SK-N-SH treated with all-trans-retinoic acid at 6 μM for 48 hours (cell line): ENCODE results near the gene ADI1.

ENCODE experiments used
- ATAC-seq: fragments of 200-7000 bp; cut with Tn5 transposase; 3 replicates; pipeline ENCODE4 v1.9.1; 2020; ENCODE audit warnings: mild to moderate bottlenecking, moderate library complexity
- ARNTL ChIP-seq: fragments of 450-650 bp; formaldehyde crosslinking; IDR thresholded peaks from 2 replicates; pipeline ENCODE4 v1.5.0; 2020; ENCODE audit warnings: low read depth, mild to moderate bottlenecking, moderate library complexity, borderline replicate concordance
- BACH2 ChIP-seq: fragments of 250-450 bp; sonication (Bioruptor Pico); IDR thresholded peaks from 2 replicates; pipeline ENCODE4 v1.9.0; 2021; ENCODE audit warnings: mild to moderate bottlenecking, borderline replicate concordance
- CSDC2 ChIP-seq: fragments of 250-450 bp; sonication (Bioruptor Pico); IDR thresholded peaks from 2 replicates; pipeline ENCODE4 v1.5.0; 2020; ENCODE audit warnings: mild to moderate bottlenecking, moderate library complexity
- ESRRG ChIP-seq: fragments of 250-450 bp; sonication (Bioruptor Pico); IDR thresholded peaks from 2 replicates; pipeline ENCODE4 v1.6.1; 2021; ENCODE audit warnings: mild to moderate bottlenecking
- GLIS3 ChIP-seq: fragments of 250-450 bp; sonication (Bioruptor Pico); IDR thresholded peaks from 2 replicates; pipeline ENCODE4 v1.5.0; 2020; ENCODE audit warnings: mild to moderate bottlenecking, moderate library complexity
- ISL1 ChIP-seq: fragments of 250-450 bp; sonication (Bioruptor Pico); IDR thresholded peaks from 2 replicates; pipeline ENCODE4 v2.1.2; 2022; ENCODE audit warnings: mild to moderate bottlenecking, moderate library complexity
- OSR1 ChIP-seq: fragments of 250-450 bp; sonication (Bioruptor Pico); IDR thresholded peaks from 2 replicates; pipeline ENCODE4 v1.8.0; 2022; ENCODE audit warnings: moderate library complexity, mild to moderate bottlenecking, inconsistent platforms
- PATZ1 ChIP-seq: fragments of 250-450 bp; sonication (Bioruptor Pico); IDR thresholded peaks from 2 replicates; pipeline ENCODE4 v1.8.0; 2020; ENCODE audit warnings: mild to moderate bottlenecking, moderate library complexity, borderline replicate concordance
- PPARA ChIP-seq: fragments of 250-450 bp; sonication (Bioruptor Pico); IDR thresholded peaks from 2 replicates; pipeline ENCODE4 v1.5.0; 2020; ENCODE audit warnings: mild to moderate bottlenecking, borderline replicate concordance
- RARB ChIP-seq: fragments of 250-450 bp; sonication (Bioruptor Pico); IDR thresholded peaks from 2 replicates; pipeline ENCODE4 v1.8.0; 2021; ENCODE audit warnings: mild to moderate bottlenecking, moderate library complexity
- SNAI2 ChIP-seq: fragments of 250-450 bp; sonication (Bioruptor Pico); IDR thresholded peaks from 2 replicates; pipeline ENCODE4 v1.5.0; 2020; ENCODE audit warnings: mild to moderate bottlenecking, moderate library complexity
- TCF4 ChIP-seq: fragments of 250-450 bp; sonication (Bioruptor Pico); IDR thresholded peaks from 2 replicates; pipeline ENCODE4 v1.8.0; 2021; ENCODE audit warnings: mild to moderate bottlenecking, moderate library complexity, borderline replicate concordance
- TOX ChIP-seq: fragments of 250-450 bp; sonication (Bioruptor Pico); IDR thresholded peaks from 2 replicates; pipeline ENCODE4 v1.8.0; 2021; ENCODE audit warnings: mild to moderate bottlenecking, moderate library complexity, borderline replicate concordance
- ZC3H10 ChIP-seq: fragments of 250-450 bp; sonication (Bioruptor Pico); IDR thresholded peaks from 2 replicates; pipeline ENCODE4 v1.5.1; 2021; ENCODE audit warnings: mild to moderate bottlenecking, moderate library complexity
- ZFP3 ChIP-seq: fragments of 250-450 bp; sonication (Bioruptor Pico); IDR thresholded peaks from 2 replicates; pipeline ENCODE4 v1.5.0; 2020; ENCODE audit warnings: mild to moderate bottlenecking, moderate library complexity
- ZFP30 ChIP-seq: fragments of 450-650 bp; formaldehyde crosslinking; IDR thresholded peaks from 2 replicates; pipeline ENCODE4 v1.5.0; 2022; ENCODE audit warnings: mild to moderate bottlenecking, moderate library complexity
- ZNF565 ChIP-seq: fragments of 450-650 bp; formaldehyde crosslinking; conservative IDR thresholded peaks from 2 replicates; pipeline ENCODE4 v1.5.0; 2020; ENCODE audit warnings: low read depth, mild to moderate bottlenecking, moderate library complexity
- ZNF70 ChIP-seq: fragments of 450-650 bp; formaldehyde crosslinking; IDR thresholded peaks from 2 replicates; pipeline ENCODE4 v1.5.0; 2020; ENCODE audit warnings: mild to moderate bottlenecking, moderate library complexity
- ZNF8 ChIP-seq: fragments of 450-650 bp; formaldehyde crosslinking; IDR thresholded peaks from 2 replicates; pipeline ENCODE4 v1.5.0; 2020; ENCODE audit warnings: mild to moderate bottlenecking, moderate library complexity
- TF ChIP-seq, protein P1 (sequence below): fragments of 250-450 bp; sonication (Bioruptor Pico); IDR thresholded peaks from 2 replicates; pipeline ENCODE4 v1.5.1; 2020; ENCODE audit warnings: low read depth, mild to moderate bottlenecking, moderate library complexity
- TF ChIP-seq, protein P2 (sequence below): fragments of 250-450 bp; sonication (Bioruptor Pico); IDR thresholded peaks from 2 replicates; pipeline ENCODE4 v1.5.1; 2021; ENCODE audit warnings: mild to moderate bottlenecking, moderate library complexity
- TF ChIP-seq, protein P3 (sequence below): fragments of 250-450 bp; sonication (Bioruptor Pico); IDR thresholded peaks from 2 replicates; pipeline ENCODE4 v1.5.0; 2020; ENCODE audit warnings: mild to moderate bottlenecking, moderate library complexity

The ADI1 gene

GRCh38 chr2:3478846-3479385, 40.4 kb downstream of the ADI1 start:
- ATAC-seq = no peak
- TF ChIP-seq, protein P1, sequence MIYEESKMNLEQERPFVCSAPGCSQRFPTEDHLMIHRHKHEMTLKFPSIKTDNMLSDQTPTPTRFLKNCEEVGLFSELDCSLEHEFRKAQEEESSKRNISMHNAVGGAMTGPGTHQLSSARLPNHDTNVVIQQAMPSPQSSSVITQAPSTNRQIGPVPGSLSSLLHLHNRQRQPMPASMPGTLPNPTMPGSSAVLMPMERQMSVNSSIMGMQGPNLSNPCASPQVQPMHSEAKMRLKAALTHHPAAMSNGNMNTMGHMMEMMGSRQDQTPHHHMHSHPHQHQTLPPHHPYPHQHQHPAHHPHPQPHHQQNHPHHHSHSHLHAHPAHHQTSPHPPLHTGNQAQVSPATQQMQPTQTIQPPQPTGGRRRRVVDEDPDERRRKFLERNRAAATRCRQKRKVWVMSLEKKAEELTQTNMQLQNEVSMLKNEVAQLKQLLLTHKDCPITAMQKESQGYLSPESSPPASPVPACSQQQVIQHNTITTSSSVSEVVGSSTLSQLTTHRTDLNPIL (CRISPR knock-in tag) = no peak
- no peak for TF ChIP-seq ARNTL (CRISPR knock-in tag)
- no peak for TF ChIP-seq RARB (CRISPR knock-in tag)
- TF ChIP-seq BACH2 (CRISPR knock-in tag) = no peak
- TF ChIP-seq ZC3H10 = no peak
- TF ChIP-seq ZNF565 (CRISPR knock-in tag) = no peak
- TF ChIP-seq TCF4 (CRISPR knock-in tag) = no peak
- TF ChIP-seq ZFP3 = no peak
- no peak for TF ChIP-seq PPARA (CRISPR knock-in tag)
- TF ChIP-seq, protein P2, sequence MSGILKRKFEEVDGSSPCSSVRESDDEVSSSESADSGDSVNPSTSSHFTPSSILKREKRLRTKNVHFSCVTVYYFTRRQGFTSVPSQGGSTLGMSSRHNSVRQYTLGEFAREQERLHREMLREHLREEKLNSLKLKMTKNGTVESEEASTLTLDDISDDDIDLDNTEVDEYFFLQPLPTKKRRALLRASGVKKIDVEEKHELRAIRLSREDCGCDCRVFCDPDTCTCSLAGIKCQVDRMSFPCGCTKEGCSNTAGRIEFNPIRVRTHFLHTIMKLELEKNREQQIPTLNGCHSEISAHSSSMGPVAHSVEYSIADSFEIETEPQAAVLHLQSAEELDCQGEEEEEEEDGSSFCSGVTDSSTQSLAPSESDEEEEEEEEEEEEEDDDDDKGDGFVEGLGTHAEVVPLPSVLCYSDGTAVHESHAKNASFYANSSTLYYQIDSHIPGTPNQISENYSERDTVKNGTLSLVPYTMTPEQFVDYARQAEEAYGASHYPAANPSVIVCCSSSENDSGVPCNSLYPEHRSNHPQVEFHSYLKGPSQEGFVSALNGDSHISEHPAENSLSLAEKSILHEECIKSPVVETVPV = no peak
- TF ChIP-seq GLIS3 (CRISPR knock-in tag) = no peak
- TF ChIP-seq TOX = no peak
- TF ChIP-seq OSR1 (CRISPR knock-in tag) = no peak
- TF ChIP-seq ISL1 (CRISPR knock-in tag) = no peak
- TF ChIP-seq, protein P3, sequence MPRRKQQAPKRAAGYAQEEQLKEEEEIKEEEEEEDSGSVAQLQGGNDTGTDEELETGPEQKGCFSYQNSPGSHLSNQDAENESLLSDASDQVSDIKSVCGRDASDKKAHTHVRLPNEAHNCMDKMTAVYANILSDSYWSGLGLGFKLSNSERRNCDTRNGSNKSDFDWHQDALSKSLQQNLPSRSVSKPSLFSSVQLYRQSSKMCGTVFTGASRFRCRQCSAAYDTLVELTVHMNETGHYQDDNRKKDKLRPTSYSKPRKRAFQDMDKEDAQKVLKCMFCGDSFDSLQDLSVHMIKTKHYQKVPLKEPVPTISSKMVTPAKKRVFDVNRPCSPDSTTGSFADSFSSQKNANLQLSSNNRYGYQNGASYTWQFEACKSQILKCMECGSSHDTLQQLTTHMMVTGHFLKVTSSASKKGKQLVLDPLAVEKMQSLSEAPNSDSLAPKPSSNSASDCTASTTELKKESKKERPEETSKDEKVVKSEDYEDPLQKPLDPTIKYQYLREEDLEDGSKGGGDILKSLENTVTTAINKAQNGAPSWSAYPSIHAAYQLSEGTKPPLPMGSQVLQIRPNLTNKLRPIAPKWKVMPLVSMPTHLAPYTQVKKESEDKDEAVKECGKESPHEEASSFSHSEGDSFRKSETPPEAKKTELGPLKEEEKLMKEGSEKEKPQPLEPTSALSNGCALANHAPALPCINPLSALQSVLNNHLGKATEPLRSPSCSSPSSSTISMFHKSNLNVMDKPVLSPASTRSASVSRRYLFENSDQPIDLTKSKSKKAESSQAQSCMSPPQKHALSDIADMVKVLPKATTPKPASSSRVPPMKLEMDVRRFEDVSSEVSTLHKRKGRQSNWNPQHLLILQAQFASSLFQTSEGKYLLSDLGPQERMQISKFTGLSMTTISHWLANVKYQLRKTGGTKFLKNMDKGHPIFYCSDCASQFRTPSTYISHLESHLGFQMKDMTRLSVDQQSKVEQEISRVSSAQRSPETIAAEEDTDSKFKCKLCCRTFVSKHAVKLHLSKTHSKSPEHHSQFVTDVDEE = no peak
- TF ChIP-seq ZNF8 (CRISPR knock-in tag) = no peak
- TF ChIP-seq PATZ1 (CRISPR knock-in tag) = no peak
- TF ChIP-seq ZFP30 (CRISPR knock-in tag) = no peak

DNA sequence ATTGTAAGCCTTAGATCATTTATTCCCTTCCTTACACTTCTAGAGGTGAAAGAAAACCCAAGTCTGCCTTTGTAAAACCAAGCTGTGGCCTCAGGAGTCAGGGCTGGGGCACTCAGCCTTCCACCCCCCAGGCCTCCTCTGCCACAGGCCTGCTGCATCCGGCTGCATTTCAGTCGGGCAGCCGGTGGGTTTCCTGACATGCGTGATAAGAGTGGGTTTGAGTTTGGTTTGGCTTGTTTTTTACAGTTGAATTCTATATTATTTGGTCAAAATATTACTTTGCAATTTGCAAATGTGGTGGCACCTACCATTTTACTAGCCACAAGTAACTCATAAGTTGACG, 42.4 kb downstream of the ADI1 start:
- no peak for ATAC-seq
- TF ChIP-seq TCF4 (CRISPR knock-in tag) = no peak
- no peak for TF ChIP-seq ZC3H10
- TF ChIP-seq, all 23 proteins: peak for 0

- TF ChIP-seq ZC3H10 (no peak), GLIS3 (CRISPR knock-in tag) (no peak)
- ATAC-seq = peak; percentile 81
Measured at GRCh38 chr2:3476321-3476984, 42.9 kb downstream of the ADI1 start.

GRCh38 chr2:3475771-3476170, 43.6 kb downstream of the ADI1 start:
- ATAC-seq = no peak
- TF ChIP-seq CSDC2 (CRISPR knock-in tag) = no peak
- TF ChIP-seq OSR1 (CRISPR knock-in tag) = no peak
- TF ChIP-seq ZC3H10 = no peak
- TF ChIP-seq, protein P2 = no peak
- TF ChIP-seq ZFP30 (CRISPR knock-in tag) = no peak
- no peak for TF ChIP-seq ISL1 (CRISPR knock-in tag)
- TF ChIP-seq ZNF565 (CRISPR knock-in tag) = no peak
- TF ChIP-seq, protein P3 = no peak
- no peak for TF ChIP-seq SNAI2 (CRISPR knock-in tag)
- TF ChIP-seq ZFP3 = no peak
- no peak for TF ChIP-seq ESRRG (CRISPR knock-in tag)
- TF ChIP-seq TCF4 (CRISPR knock-in tag) = no peak
- TF ChIP-seq PPARA (CRISPR knock-in tag) = no peak
- no peak for TF ChIP-seq ZNF70 (CRISPR knock-in tag)
- no peak for TF ChIP-seq GLIS3 (CRISPR knock-in tag)
- TF ChIP-seq TOX = no peak
- TF ChIP-seq, protein P1 (CRISPR knock-in tag) = no peak
